OCI-LY1 (cell line): ENCODE results near the gene PPP2R1B.

ENCODE experiments used
- H2AFZ ChIP-seq: fragments of 200-600 bp; sonication (generic), shearing (Covaris generic); 2 replicates; pipeline ENCODE4 v1.6.0; 2014; ENCODE audit warnings: antibody characterized with exemption, mild to moderate bottlenecking, low read length
- H3F3A ChIP-seq: fragments of 200-600 bp; sonication (generic), shearing (Covaris generic); 2 replicates; pipeline ENCODE4 v1.6.0; 2014; ENCODE audit warnings: mild to moderate bottlenecking, antibody characterized with exemption, low read length, moderate library complexity; ENCODE audit not compliant: insufficient read depth
- H3K27ac ChIP-seq: fragments of 200-600 bp; sonication (generic); 2 replicates; pipeline ENCODE4 v1.5.1; 2014; ENCODE audit warnings: low read length, mixed run types, mild to moderate bottlenecking, low read depth; ENCODE audit not compliant: poor library complexity, severe bottlenecking
- H3K27me3 ChIP-seq: fragments of 200-600 bp; sonication (generic); 2 replicates; pipeline ENCODE4 v1.6.0; 2014; ENCODE audit warnings: antibody characterized with exemption, mild to moderate bottlenecking, low read length, moderate library complexity; ENCODE audit not compliant: insufficient read depth
- H3K36me3 ChIP-seq: fragments of 200-600 bp; sonication (generic); 2 replicates; pipeline ENCODE4 v1.6.1; 2014; ENCODE audit warnings: mild to moderate bottlenecking, antibody characterized with exemption, low read length, moderate library complexity, mixed read lengths; ENCODE audit not compliant: insufficient read depth
- H3K4me1 ChIP-seq: fragments of 200-600 bp; sonication (generic); 2 replicates; pipeline ENCODE4 v1.5.1; 2014; ENCODE audit warnings: mild to moderate bottlenecking, low read length, moderate library complexity; ENCODE audit not compliant: insufficient read depth, severe bottlenecking
- H3K4me2 ChIP-seq: fragments of 200-600 bp; sonication (generic), shearing (Covaris generic); 2 replicates; pipeline ENCODE4 v1.6.1; 2014; ENCODE audit warnings: low read length
- H3K4me3 ChIP-seq: fragments of 200-600 bp; sonication (generic); 2 replicates; pipeline ENCODE4 v1.5.1; 2014; ENCODE audit warnings: low read length, low read depth, mild to moderate bottlenecking, mixed read lengths; ENCODE audit not compliant: poor library complexity, severe bottlenecking
- H3K79me2 ChIP-seq: fragments of 200-600 bp; shearing (Covaris generic); 2 replicates; pipeline ENCODE4 v1.6.1; 2016; ENCODE audit warnings: mixed run types, low read length, mixed read lengths; ENCODE audit not compliant: insufficient read depth
- H3K9ac ChIP-seq: fragments of 200-600 bp; sonication (generic), shearing (Covaris generic); 2 replicates; pipeline ENCODE4 v1.6.1; 2014; ENCODE audit warnings: mild to moderate bottlenecking, low read length, mixed read lengths
- H3K9me2 ChIP-seq: fragments of 200-600 bp; sonication (generic), shearing (Covaris generic); 2 replicates; pipeline ENCODE4 v1.6.1; 2014; ENCODE audit warnings: low read depth, mild to moderate bottlenecking, low read length, mixed read lengths
- H3K9me3 ChIP-seq: fragments of 200-600 bp; shearing (Covaris generic); 2 replicates; pipeline ENCODE4 v1.6.1; 2014; ENCODE audit warnings: low read length, mixed read lengths
- H4K20me1 ChIP-seq: fragments of 200-600 bp; sonication (generic), shearing (Covaris generic); 2 replicates; pipeline ENCODE4 v1.6.0; 2016; ENCODE audit warnings: mild to moderate bottlenecking, low read length; ENCODE audit not compliant: insufficient read depth
- EZH2 ChIP-seq: fragments of 200-600 bp; sonication (generic), shearing (Covaris generic); IDR thresholded peaks from 2 replicates; pipeline ENCODE4 v1.8.0; 2017; ENCODE audit warnings: borderline replicate concordance, mixed run types, mild to moderate bottlenecking, antibody characterized with exemption, low read length, moderate library complexity, mixed read lengths
- TF ChIP-seq, protein P1 (sequence below): fragments of 200-600 bp; sonication (generic), shearing (Covaris generic); IDR thresholded peaks from 2 replicates; pipeline ENCODE4 v1.5.1; 2017; ENCODE audit warnings: mild to moderate bottlenecking, antibody characterized with exemption, low read length, moderate library complexity, mixed read lengths

Gene PPP2R1B

DNA sequence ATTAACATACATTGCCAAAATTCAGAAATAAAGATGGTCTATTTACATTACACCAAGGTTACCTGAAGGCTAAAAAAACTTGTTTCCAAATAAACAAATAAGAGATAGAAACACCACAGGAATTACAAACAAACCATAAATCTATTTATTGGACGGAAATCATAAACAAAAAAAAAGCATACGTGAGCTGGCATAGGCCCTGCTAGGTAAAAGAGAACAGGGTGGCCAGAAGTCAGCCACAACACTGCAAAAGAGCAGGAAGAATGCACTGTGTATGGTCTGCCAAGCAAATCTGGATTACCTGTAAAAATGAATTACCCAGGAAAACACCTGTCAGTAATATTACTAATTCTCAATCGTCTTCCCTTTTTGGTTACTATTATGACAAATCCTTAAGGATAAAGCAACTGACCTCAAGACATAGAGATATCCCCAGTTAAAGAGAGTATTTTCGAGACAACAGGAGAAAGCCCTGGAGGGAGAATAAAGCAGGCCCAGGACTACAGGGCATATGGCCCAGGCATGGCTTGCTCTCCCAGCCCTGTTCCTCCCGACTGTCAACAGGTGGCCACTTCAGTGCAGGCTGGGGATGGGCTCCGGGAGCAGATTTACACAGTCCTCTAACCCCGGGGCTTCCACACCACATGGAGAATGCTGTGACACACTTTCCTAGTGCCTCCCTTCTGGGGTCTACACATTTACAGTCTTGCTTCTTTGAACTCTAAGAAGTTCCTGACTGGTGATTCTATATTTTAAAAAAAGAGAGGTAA, 18.0 kb downstream of the PPP2R1B start:
- H3K4me2 ChIP-seq, result no peak overlapping the region
- no peaks in the 10 kb centered on the region for H3K9me2 ChIP-seq
- H3K4me1 ChIP-seq, result no peaks in the 10 kb centered on the region
- no peak overlapping the region for H3K27ac ChIP-seq
- H3K27me3 ChIP-seq, result no peaks in the 10 kb centered on the region
- no peaks in the 10 kb centered on the region for H3K9me3 ChIP-seq
- H3K4me3 ChIP-seq, result no peak overlapping the region
- no peak overlapping the region for H2AFZ ChIP-seq
- peaks cover 93% of the 10 kb centered on the region for H3K36me3 ChIP-seq
- H3K9ac ChIP-seq, result no peak overlapping the region
- no peaks in the 10 kb centered on the region for H4K20me1 ChIP-seq
- no peak for TF ChIP-seq EZH2
- TF ChIP-seq, protein P1, sequence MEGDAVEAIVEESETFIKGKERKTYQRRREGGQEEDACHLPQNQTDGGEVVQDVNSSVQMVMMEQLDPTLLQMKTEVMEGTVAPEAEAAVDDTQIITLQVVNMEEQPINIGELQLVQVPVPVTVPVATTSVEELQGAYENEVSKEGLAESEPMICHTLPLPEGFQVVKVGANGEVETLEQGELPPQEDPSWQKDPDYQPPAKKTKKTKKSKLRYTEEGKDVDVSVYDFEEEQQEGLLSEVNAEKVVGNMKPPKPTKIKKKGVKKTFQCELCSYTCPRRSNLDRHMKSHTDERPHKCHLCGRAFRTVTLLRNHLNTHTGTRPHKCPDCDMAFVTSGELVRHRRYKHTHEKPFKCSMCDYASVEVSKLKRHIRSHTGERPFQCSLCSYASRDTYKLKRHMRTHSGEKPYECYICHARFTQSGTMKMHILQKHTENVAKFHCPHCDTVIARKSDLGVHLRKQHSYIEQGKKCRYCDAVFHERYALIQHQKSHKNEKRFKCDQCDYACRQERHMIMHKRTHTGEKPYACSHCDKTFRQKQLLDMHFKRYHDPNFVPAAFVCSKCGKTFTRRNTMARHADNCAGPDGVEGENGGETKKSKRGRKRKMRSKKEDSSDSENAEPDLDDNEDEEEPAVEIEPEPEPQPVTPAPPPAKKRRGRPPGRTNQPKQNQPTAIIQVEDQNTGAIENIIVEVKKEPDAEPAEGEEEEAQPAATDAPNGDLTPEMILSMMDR, result no peak
- H3F3A ChIP-seq, result no peaks in the 10 kb centered on the region
- no peaks in the 10 kb centered on the region for H3K79me2 ChIP-seq

DNA sequence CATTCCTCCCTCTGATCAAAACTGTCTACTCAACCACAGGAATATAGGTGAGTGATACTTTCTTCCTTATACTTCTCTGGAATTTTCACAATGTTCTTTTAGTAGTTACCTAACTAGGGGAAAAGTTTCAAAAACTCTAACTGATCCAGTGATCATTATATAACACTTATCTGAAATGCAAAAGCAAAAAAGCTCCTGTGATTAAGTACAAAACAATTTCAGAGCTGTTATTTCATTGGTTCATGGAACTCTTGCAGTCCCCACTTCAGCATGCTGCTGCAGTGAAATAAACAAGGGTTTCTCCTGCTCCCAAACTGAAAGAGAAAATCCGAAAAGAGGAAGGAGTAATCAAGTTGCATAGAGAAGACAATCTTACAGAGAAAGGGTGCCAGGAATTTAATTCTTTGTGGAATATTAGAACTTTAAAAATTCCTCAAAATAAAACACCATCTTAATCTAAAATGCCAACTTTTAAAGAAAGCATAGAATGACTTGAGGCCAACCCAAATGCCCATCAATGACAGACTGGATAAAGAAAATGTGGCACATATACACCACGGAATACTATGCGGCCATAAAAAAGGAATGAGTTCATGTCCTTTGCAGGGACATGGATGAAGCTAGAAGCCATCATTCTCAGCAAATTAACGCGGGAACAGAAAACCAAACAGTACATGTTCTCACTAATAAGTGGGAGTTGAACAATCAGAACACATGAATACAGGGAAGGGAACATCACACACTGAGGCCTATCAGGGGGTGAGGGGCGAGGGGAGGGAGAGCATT, 20.3 kb downstream of the PPP2R1B start:
- H3F3A ChIP-seq, result no peaks in the 10 kb centered on the region
- no peaks in the 10 kb centered on the region for H3K4me1 ChIP-seq
- H3K9ac ChIP-seq, result no peak overlapping the region
- no peaks in the 10 kb centered on the region for H4K20me1 ChIP-seq
- peaks cover 92% of the 10 kb centered on the region for H3K36me3 ChIP-seq
- H3K4me3 ChIP-seq, result no peak overlapping the region
- no peak overlapping the region for H3K4me2 ChIP-seq
- H3K9me2 ChIP-seq, result no peaks in the 10 kb centered on the region
- H3K27ac ChIP-seq, result no peak overlapping the region
- no peak for TF ChIP-seq EZH2
- TF ChIP-seq, protein P1, result no peak
- no peaks in the 10 kb centered on the region for H3K27me3 ChIP-seq
- H3K79me2 ChIP-seq, result no peaks in the 10 kb centered on the region
- H2AFZ ChIP-seq, result no peak overlapping the region
- H3K9me3 ChIP-seq, result no peaks in the 10 kb centered on the region

DNA sequence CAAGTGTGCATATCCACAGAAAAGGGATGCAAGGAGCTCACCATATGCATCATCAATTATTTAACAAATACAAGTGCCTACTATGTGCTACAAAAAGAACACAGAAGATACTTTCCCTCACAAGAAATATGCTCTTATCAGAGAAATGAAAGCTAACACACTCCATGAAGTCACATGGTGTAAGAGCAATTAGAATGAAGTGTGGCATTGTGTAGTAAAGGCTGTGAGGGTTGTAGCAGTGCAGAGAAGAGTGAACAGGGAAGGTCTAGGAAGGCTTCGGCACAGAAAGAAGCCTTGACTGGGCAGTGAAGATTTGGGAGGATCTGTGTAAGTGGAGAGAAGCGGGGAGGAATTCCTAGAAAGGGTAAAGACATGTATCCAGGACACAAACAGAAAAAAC, 22.5 kb downstream of the PPP2R1B start:
- H3K27me3 ChIP-seq, result no peaks in the 10 kb centered on the region
- H3F3A ChIP-seq, result no peaks in the 10 kb centered on the region
- no peak overlapping the region for H2AFZ ChIP-seq
- no peak for TF ChIP-seq EZH2
- TF ChIP-seq, protein P1, result no peak
- no peak overlapping the region for H3K4me3 ChIP-seq
- H3K36me3 ChIP-seq, result peaks cover 93% of the 10 kb centered on the region
- no peaks in the 10 kb centered on the region for H3K79me2 ChIP-seq
- no peaks in the 10 kb centered on the region for H3K4me1 ChIP-seq
- H3K9me2 ChIP-seq, result no peaks in the 10 kb centered on the region
- no peak overlapping the region for H3K27ac ChIP-seq
- no peak overlapping the region for H3K4me2 ChIP-seq
- H3K9me3 ChIP-seq, result no peaks in the 10 kb centered on the region
- no peak overlapping the region for H3K9ac ChIP-seq
- H4K20me1 ChIP-seq, result no peaks in the 10 kb centered on the region
